ENCODE results near the gene EXOSC7. TPM values are rescaled to one million over a fixed set of nuclear protein-coding genes. Genes with fewer than 3 reads are reported as not detected.

EXOSC7 gene
- total RNA-seq = 10 to 100 TPM; 35.8 to 55.5 (median 41.1) TPM

GRCh38 chr3:44976002-44976815 lies at the start of gene EXOSC7, which contains the start of gene ZDHHC3:
TSS of gene EXOSC7 (plus strand) at chr3:44976244. CDS start at chr3:44976278, 34 bp downstream.
TSS of gene ZDHHC3 (minus strand) at chr3:44976174. CDS start at chr3:44959436, 16,738 bp downstream.
- H3K4me1 ChIP-seq = peaks cover 27 to 49% (median 30%) of the 10 kb centered on the region in 4 donors
- WGBS, 2 donors = 0 to 1% methylated on average over 47 to 57 of the region's 82 CpGs
- ATAC-seq (ENCODE audit: low FRiP score in 2 of 2) = peak; percentile 95 to 96
- peak within 1 kb of the TSS; percentile 92 to 98 (median 96) for H3K4me3 ChIP-seq
- DNase-seq = peak; percentile 90 to 96
- peak within 1 kb of the TSS; percentile 91 to 95 (median 94) for H3K27ac ChIP-seq
- no peaks in the 10 kb centered on the region for H3K27me3 ChIP-seq
- H3K9me3 ChIP-seq = no peaks in the 10 kb centered on the region
- peak; percentile 75 to 80 for TF ChIP-seq POLR2AphosphoS5 (IDR thresholded peaks at IDR 0.05)
- TF ChIP-seq, protein P1, sequence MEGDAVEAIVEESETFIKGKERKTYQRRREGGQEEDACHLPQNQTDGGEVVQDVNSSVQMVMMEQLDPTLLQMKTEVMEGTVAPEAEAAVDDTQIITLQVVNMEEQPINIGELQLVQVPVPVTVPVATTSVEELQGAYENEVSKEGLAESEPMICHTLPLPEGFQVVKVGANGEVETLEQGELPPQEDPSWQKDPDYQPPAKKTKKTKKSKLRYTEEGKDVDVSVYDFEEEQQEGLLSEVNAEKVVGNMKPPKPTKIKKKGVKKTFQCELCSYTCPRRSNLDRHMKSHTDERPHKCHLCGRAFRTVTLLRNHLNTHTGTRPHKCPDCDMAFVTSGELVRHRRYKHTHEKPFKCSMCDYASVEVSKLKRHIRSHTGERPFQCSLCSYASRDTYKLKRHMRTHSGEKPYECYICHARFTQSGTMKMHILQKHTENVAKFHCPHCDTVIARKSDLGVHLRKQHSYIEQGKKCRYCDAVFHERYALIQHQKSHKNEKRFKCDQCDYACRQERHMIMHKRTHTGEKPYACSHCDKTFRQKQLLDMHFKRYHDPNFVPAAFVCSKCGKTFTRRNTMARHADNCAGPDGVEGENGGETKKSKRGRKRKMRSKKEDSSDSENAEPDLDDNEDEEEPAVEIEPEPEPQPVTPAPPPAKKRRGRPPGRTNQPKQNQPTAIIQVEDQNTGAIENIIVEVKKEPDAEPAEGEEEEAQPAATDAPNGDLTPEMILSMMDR (IDR thresholded peaks at IDR 0.05) = no peak
- peak in 2 of 4 donors; percentile 60 to 81 for TF ChIP-seq POLR2A (IDR thresholded peaks at IDR 0.05)
- TF ChIP-seq EP300 (IDR thresholded peaks at IDR 0.05) = no peak
- no peaks in the 10 kb centered on the region for H3K36me3 ChIP-seq

GRCh38 chr3:44926921-44927320 lies 49.1 kb upstream of the EXOSC7 start:
- DNase-seq = no peak
- no peaks in the 10 kb centered on the region for H3K9me3 ChIP-seq

GRCh38 chr3:44927371-44927770 lies 48.7 kb upstream of the EXOSC7 start:
- DNase-seq (no peak), ATAC-seq (ENCODE audit: low FRiP score in 2 of 2) (no peak)
- H3K27me3 ChIP-seq = no peaks in the 10 kb centered on the region
- TF ChIP-seq, protein P1 (IDR thresholded peaks at IDR 0.05) = no peak
- TF ChIP-seq POLR2AphosphoS5 (IDR thresholded peaks at IDR 0.05) (no peak), EP300 (IDR thresholded peaks at IDR 0.05) (no peak), POLR2A (IDR thresholded peaks at IDR 0.05) (no peak)
- H3K9me3 ChIP-seq = no peaks in the 10 kb centered on the region
- no peak overlapping the region for H3K4me3 ChIP-seq
- H3K27ac ChIP-seq = no peak overlapping the region
- WGBS, 2 donors = 95 to 97% methylated on average over 6 to 7 of the region's 7 CpGs
- H3K36me3 ChIP-seq = peaks cover 11 to 78% (median 60%) of the 10 kb centered on the region in 4 donors
- peaks cover 0 to 4% (median under 1%) of the 10 kb centered on the region in 4 donors for H3K4me1 ChIP-seq

More at GRCh38 chr3:44926921-44927320, 49.1 kb upstream of the EXOSC7 start:
- WGBS, 2 donors = 77 to 78% methylated on average over 7 of the region's 7 CpGs
- Histone ChIP-seq H3K36me3 (peaks cover 11 to 78% (median 60%) of the 10 kb centered on the region in 4 donors), H3K27ac (no peak overlapping the region), H3K4me1 (peaks cover 0 to 4% (median 0%) of the 10 kb centered on the region in 4 donors), H3K27me3 (no peaks in the 10 kb centered on the region), H3K4me3 (no peak overlapping the region)
- TF ChIP-seq POLR2AphosphoS5 (IDR thresholded peaks at IDR 0.05) = no peak
- TF ChIP-seq, protein P1 (IDR thresholded peaks at IDR 0.05) = no peak
- TF ChIP-seq POLR2A (IDR thresholded peaks at IDR 0.05) = no peak
- no peak for TF ChIP-seq EP300 (IDR thresholded peaks at IDR 0.05)
- no peak for ATAC-seq (ENCODE audit: low FRiP score in 2 of 2)

DNA sequence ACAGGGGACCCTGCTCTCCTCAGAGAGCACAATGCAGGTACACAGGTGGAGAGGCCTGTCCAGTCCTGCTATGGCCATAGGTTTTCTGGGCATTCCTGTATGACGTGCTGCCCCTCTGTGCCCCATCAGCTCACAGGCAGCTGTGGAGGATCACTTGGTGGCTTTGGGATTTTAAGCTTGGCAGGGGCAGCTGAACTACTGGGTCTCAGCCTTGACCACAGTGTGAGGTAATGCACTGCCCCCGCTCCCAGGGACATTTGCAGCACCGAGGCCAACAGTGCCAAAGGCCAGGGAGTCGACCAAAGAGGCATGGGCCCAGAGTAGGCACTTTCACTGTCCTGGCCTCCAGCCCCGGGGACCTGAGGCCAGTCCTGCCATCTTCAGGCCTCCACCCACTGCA lies 46.3 kb upstream of the EXOSC7 start:
- H3K4me1 ChIP-seq = peaks cover 6 to 19% (median 16%) of the 10 kb centered on the region in 4 donors
- no peaks in the 10 kb centered on the region for H3K27me3 ChIP-seq
- no peak for ATAC-seq (ENCODE audit: low FRiP score in 2 of 2)
- no peak overlapping the region for H3K4me3 ChIP-seq
- 98 to 100% methylated on average over 1 to 5 of the region's 5 CpGs for WGBS, 2 donors
- H3K27ac ChIP-seq = no peak overlapping the region
- H3K36me3 ChIP-seq = peaks cover 11 to 88% (median 57%) of the 10 kb centered on the region in 4 donors
- no peak for DNase-seq
- H3K9me3 ChIP-seq = no peaks in the 10 kb centered on the region
- TF ChIP-seq, protein P1 (IDR thresholded peaks at IDR 0.05) = no peak
- no peak for TF ChIP-seq POLR2AphosphoS5 (IDR thresholded peaks at IDR 0.05)
- no peak for TF ChIP-seq EP300 (IDR thresholded peaks at IDR 0.05)
- no peak for TF ChIP-seq POLR2A (IDR thresholded peaks at IDR 0.05)
